B cell (primary cell): ENCODE results near the gene LIPM. TPM values are rescaled to one million over a fixed set of nuclear protein-coding genes. Genes with fewer than 3 reads are reported as not detected.

Experiments used
- ATAC-seq: fragments of 200-7000 bp; cut with Tn5 transposase; one replicate; pipeline ENCODE4 v1.10.0; 2021; ENCODE audit warnings: low read depth, mild to moderate bottlenecking, moderate number of reproducible peaks, moderate library complexity
- CTCF ChIA-PET: fragments of 350-600 bp; sonication (Branson Sonifier 250); formaldehyde crosslinking; loops from one replicate; lab custom pipeline; 2021; ENCODE audit warnings: antibody characterized with exemption, inconsistent platforms; lab: Charles Lee
- POLR2A ChIA-PET: fragments of 350-600 bp; sonication (Branson Sonifier 250); formaldehyde crosslinking; loops from one replicate; lab custom pipeline; 2021; ENCODE audit warnings: antibody characterized with exemption; lab: Charles Lee
- DNase-seq: peaks from one replicate; pipeline ENCODE4 v3.0.0; 2013
- H2AFZ ChIP-seq: 2 replicates; pipeline ENCODE4 v1.6.1; 2012; ENCODE audit warnings: mild to moderate bottlenecking, low read depth, low read length; ENCODE audit not compliant: insufficient read depth, poor library complexity, severe bottlenecking
- H3K27ac ChIP-seq, 2 donors: 1 replicate in 1 of 2; 2 replicates in 1 of 2; pipeline ENCODE4 v1.5.1; 2012 to 2013; ENCODE audit warnings: low read length in 2 of 2, mild to moderate bottlenecking in 2 of 2, moderate library complexity in 1 of 2
- H3K27me3 ChIP-seq, 4 experiments: fragments of 200-600 bp in 1 of 4; sonication (generic) in 1 of 4; replicated peaks in 1 of 4; 1 replicate in 2 of 4; 2 replicates in 2 of 4; pipeline versions ENCODE4 v1.6.1 to v1.7.0; 2013 to 2016; ENCODE audit warnings: low read length in 3 of 4, mild to moderate bottlenecking in 2 of 4, mixed read lengths in 1 of 4, moderate library complexity in 1 of 4; ENCODE audit not compliant: insufficient read depth in 4 of 4, control insufficient read depth in 3 of 4; ENCODE audit errors: control extremely low read depth in 1 of 4
- H3K36me3 ChIP-seq, 2 experiments: replicated peaks in 1 of 2; 1 replicate in 1 of 2; 2 replicates in 1 of 2; pipeline versions ENCODE4 v1.6.1 to v1.7.1; 2013; ENCODE audit warnings: low read length in 1 of 2; ENCODE audit not compliant: insufficient read depth in 2 of 2, control insufficient read depth in 1 of 2; ENCODE audit errors: control extremely low read depth in 1 of 2, extremely low read depth in 1 of 2
- H3K4me1 ChIP-seq, 2 donors: fragments of 200-600 bp in 1 of 2; sonication (generic) in 1 of 2; 1 replicate in 1 of 2; 2 replicates in 1 of 2; pipeline versions ENCODE4 v1.5.1 to v1.6.1; 2013 to 2017; ENCODE audit warnings: low read length in 2 of 2; ENCODE audit not compliant: control insufficient read depth in 2 of 2, insufficient read depth in 2 of 2
- H3K4me2 ChIP-seq: replicated peaks from 2 replicates; pipeline ENCODE3; 2012; ENCODE audit warnings: mild to moderate bottlenecking, low read depth, low read length; ENCODE audit not compliant: poor library complexity, severe bottlenecking
- H3K4me3 ChIP-seq, 5 experiments: fragments of 200-600 bp in 1 of 5; sonication (generic) in 1 of 5; 1 replicate in 3 of 5; 2 replicates in 2 of 5; pipeline versions ENCODE4 v1.5.1 to v1.7.0; 2011 to 2016; ENCODE audit warnings: low read length in 4 of 5, mild to moderate bottlenecking in 4 of 5, low read depth in 2 of 5, control low read depth in 1 of 5, moderate library complexity in 1 of 5; ENCODE audit not compliant: insufficient read depth in 1 of 5; ENCODE audit errors: control extremely low read depth in 1 of 5, extremely low read depth in 1 of 5
- H3K79me2 ChIP-seq: fragments of 200-600 bp; sonication (generic); one replicate; pipeline ENCODE4 v1.6.0; 2016; ENCODE audit warnings: low read length; ENCODE audit not compliant: control insufficient read depth, insufficient read depth
- H3K9ac ChIP-seq: fragments of 200-600 bp; sonication (generic); 2 replicates; pipeline ENCODE4 v1.6.1; 2017; ENCODE audit warnings: mild to moderate bottlenecking, low read length, moderate library complexity
- H3K9me3 ChIP-seq, 3 donors: one replicate each; pipeline versions ENCODE4 v1.6.1 to v1.7.1; 2013; ENCODE audit warnings: low read length in 2 of 3; ENCODE audit not compliant: control insufficient read depth in 2 of 3, insufficient read depth in 1 of 3; ENCODE audit errors: control extremely low read depth in 1 of 3
- H4K20me1 ChIP-seq: 2 replicates; pipeline ENCODE4 v1.6.0; 2012; ENCODE audit warnings: mild to moderate bottlenecking, low read length; ENCODE audit not compliant: insufficient read depth, control insufficient read depth, poor library complexity, severe bottlenecking
- H3K27ac Mint-ChIP-seq: one replicate; pipeline ENCODE4 v1.8.0; 2021; ENCODE audit warnings: mixed read lengths
- H3K27me3 Mint-ChIP-seq: one replicate; pipeline ENCODE4 v1.8.0; 2021; ENCODE audit warnings: mixed read lengths
- H3K4me1 Mint-ChIP-seq: one replicate; pipeline ENCODE4 v1.8.0; 2021; ENCODE audit warnings: mixed read lengths
- H3K4me3 Mint-ChIP-seq: one replicate; pipeline ENCODE4 v1.8.0; 2021; ENCODE audit warnings: mixed read lengths
- H3K9me3 Mint-ChIP-seq: one replicate; pipeline ENCODE4 v1.8.0; 2022; ENCODE audit warnings: mixed read lengths; ENCODE audit not compliant: insufficient read depth
- EZH2 ChIP-seq: IDR thresholded peaks from 2 replicates; pipeline ENCODE4 v1.6.1; 2012; ENCODE audit warnings: borderline replicate concordance, low read depth, mild to moderate bottlenecking, moderate library complexity, low read length; ENCODE audit not compliant: insufficient read depth, poor library complexity, severe bottlenecking
- WGBS: methylation state at CpG from one replicate; pipeline ENCODE4 v1.1.5; 2013; ENCODE audit warnings: missing lambda C conversion rate; ENCODE audit not compliant: insufficient coverage; 5-methylcytosine and 5-hydroxymethylcytosine counted together
- intact Hi-C: fragments of 100-400 bp; cut with micrococcal nuclease; formaldehyde crosslinking; loops from one replicate; pipeline ENCODE4 v1.10.0; 2022
- polyA plus RNA-seq: library from polyadenylated mRNA; depleted of rRNA; stranded (reverse); fragments of >200 nt; gene quantifications from 2 replicates; pipeline ENCODE4 v1.2.3, GENCODE V29; 2012
- total RNA-seq, 2 donors: library from RNA; stranded (reverse); fragments of 120-200 nt in 1 of 2; gene quantifications; 1 replicate in 1 of 2; 2 replicates in 1 of 2; pipeline versions ENCODE4 v1.2.3 to v1.2.4, GENCODE V29; 2013 to 2022
- TF ChIP-seq, protein P1 (sequence below): fragments of 200-600 bp; IDR thresholded peaks from one replicate; pipeline ENCODE4 v1.8.0; 2022; ENCODE audit warnings: antibody characterized with exemption, mild to moderate bottlenecking

The LIPM gene
- total and polyA plus RNA-seq, 2 donors (not counting 1 experiment from before 2014, with no cell fraction given) = not detected

DNA sequence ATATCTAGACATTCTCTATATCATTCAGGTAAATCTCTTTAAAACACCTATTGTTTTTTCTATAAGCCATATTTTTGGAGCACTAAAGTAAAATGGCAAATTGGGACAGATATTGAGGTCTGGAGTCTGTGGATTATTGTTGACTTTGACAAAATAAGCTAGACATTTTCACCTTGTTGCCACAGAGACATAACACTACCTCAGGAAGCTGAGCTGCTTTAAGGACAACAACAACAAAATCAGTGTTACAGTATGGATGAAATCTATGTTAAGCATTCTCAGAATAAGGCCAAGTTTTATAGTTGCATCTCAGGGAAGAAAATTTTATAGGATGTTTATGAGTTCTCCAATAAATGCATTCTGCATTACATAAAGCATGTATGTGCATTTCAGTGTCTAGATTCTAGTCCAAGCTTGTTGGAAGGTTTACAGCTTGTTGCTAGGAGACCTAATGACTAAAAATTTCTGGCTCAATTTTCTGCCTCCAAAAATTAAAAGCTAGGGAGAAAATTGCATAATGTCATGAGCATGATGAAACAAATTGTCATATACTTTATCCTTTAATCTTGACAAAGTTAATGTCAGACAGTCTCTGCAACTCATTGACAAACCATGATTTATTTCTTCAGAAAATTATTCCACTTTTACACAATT, 18.3 kb downstream of the LIPM start:
- no peaks in the 10 kb centered on the region for H3K9me3 Mint-ChIP-seq
- CTCF ChIA-PET = interaction anchor here (0.5 to 2.7 kb wide), 5 partner anchors 14 to 376 kb away, joined by 3 to 15 read pairs (median 4); no protein-coding TSS in a partner anchor
- H3K9me3 ChIP-seq = no peaks in the 10 kb centered on the region
- no peaks in the 10 kb centered on the region for H3K27me3 ChIP-seq
- no peak overlapping the region for H3K4me3 Mint-ChIP-seq
- H3K79me2 ChIP-seq = no peaks in the 10 kb centered on the region
- peaks cover 5 to 8% of the 10 kb centered on the region in 2 donors for H3K4me1 ChIP-seq
- DNase-seq = no peak
- no peak overlapping the region for H3K4me3 ChIP-seq
- no peaks in the 10 kb centered on the region for H3K27me3 Mint-ChIP-seq
- no peak overlapping the region for H3K9ac ChIP-seq
- no peaks in the 10 kb centered on the region for H3K36me3 ChIP-seq
- POLR2A ChIA-PET = no interaction called here
- H3K4me1 Mint-ChIP-seq = peaks cover 6% of the 10 kb centered on the region
- H2AFZ ChIP-seq = no peak overlapping the region
- TF ChIP-seq EZH2 = no peak
- TF ChIP-seq, protein P1, sequence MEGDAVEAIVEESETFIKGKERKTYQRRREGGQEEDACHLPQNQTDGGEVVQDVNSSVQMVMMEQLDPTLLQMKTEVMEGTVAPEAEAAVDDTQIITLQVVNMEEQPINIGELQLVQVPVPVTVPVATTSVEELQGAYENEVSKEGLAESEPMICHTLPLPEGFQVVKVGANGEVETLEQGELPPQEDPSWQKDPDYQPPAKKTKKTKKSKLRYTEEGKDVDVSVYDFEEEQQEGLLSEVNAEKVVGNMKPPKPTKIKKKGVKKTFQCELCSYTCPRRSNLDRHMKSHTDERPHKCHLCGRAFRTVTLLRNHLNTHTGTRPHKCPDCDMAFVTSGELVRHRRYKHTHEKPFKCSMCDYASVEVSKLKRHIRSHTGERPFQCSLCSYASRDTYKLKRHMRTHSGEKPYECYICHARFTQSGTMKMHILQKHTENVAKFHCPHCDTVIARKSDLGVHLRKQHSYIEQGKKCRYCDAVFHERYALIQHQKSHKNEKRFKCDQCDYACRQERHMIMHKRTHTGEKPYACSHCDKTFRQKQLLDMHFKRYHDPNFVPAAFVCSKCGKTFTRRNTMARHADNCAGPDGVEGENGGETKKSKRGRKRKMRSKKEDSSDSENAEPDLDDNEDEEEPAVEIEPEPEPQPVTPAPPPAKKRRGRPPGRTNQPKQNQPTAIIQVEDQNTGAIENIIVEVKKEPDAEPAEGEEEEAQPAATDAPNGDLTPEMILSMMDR = no peak
- no peak overlapping the region for H3K4me2 ChIP-seq
- H3K27ac ChIP-seq = no peak overlapping the region
- H4K20me1 ChIP-seq = no peaks in the 10 kb centered on the region
- no peak for ATAC-seq
- intact Hi-C loops = no loop called here
- H3K27ac Mint-ChIP-seq = no peak overlapping the region

- Histone ChIP-seq H3K27ac (no peak overlapping the region), H3K79me2 (no peaks in the 10 kb centered on the region), H4K20me1 (no peaks in the 10 kb centered on the region), H3K36me3 (no peaks in the 10 kb centered on the region), H3K4me2 (no peak overlapping the region), H3K27me3 (no peaks in the 10 kb centered on the region), H3K4me3 (no peak overlapping the region), H2AFZ (peak overlapping the region; percentile 47), H3K9me3 (no peaks in the 10 kb centered on the region), H3K4me1 (peaks cover 8 to 10% of the 10 kb centered on the region in 2 donors), H3K9ac (no peak overlapping the region)
- H3K9me3 Mint-ChIP-seq = no peaks in the 10 kb centered on the region
- intact Hi-C loops = no loop called here
- WGBS = 100% methylated on average over 3 of the region's 4 CpGs
- H3K27ac Mint-ChIP-seq = peak overlapping the region; percentile 1
- peaks cover 3% of the 10 kb centered on the region for H3K27me3 Mint-ChIP-seq
- TF ChIP-seq, protein P1 = no peak
- no peak for TF ChIP-seq EZH2
- no peak for ATAC-seq
- ChIA-PET CTCF (interaction anchor here (1.2 to 22.4 kb wide), 4 partner anchors 9 to 203 kb away, joined by 4 to 749 read pairs (median 16); no protein-coding TSS in a partner anchor), POLR2A (no interaction called here)
- peaks cover 14% of the 10 kb centered on the region for H3K4me1 Mint-ChIP-seq
- no peak for DNase-seq
- no peak overlapping the region for H3K4me3 Mint-ChIP-seq
These were observed 23.9 kb downstream of the LIPM start for GRCh38 chr10:88826388-88826787.
